ENCODE data around the gene BEAN1. TPM values are rescaled to one million over a fixed set of nuclear protein-coding genes. Genes with fewer than 3 reads are reported as not detected.

The BEAN1 gene
- total and polyA plus RNA-seq, 9 of the 15 experiments (the other 6 are each of a cell fraction or from before 2014, with no cell fraction given): not detected

DNA sequence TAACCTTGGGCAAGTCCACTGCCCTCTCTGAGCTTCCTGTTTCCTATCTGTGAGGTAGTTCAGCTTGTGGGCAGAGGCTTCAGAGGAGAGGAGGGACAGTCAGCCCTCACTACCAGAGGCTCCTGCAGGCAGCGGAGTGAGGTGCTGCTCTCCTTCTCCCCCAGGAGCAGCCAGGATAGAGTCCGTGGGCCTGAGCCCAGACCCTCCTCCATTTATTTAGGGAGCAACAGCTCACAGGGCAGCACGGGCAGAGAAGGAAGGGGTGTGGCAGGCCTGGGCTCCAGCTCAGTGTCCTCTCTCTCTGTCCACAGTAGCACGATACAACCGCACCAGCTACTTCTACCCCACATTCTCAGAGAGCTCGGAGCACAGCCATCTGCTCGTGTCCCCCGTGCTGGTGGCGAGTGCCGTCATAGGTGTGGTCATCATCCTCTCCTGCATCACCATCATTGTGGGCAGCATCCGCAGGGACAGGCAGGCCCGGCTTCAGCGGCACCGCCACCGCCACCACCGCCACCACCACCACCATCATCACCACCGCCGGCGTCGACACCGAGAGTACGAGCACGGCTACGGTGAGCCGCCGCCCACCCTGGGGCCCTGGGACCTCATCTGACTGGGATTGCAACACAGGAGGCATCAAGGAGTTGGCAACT lies 42.3 kb downstream of the BEAN1 start:
- TF ChIP-seq ATF7 (IDR thresholded peaks at IDR 0.05): no peak
- TF ChIP-seq, protein P1, sequence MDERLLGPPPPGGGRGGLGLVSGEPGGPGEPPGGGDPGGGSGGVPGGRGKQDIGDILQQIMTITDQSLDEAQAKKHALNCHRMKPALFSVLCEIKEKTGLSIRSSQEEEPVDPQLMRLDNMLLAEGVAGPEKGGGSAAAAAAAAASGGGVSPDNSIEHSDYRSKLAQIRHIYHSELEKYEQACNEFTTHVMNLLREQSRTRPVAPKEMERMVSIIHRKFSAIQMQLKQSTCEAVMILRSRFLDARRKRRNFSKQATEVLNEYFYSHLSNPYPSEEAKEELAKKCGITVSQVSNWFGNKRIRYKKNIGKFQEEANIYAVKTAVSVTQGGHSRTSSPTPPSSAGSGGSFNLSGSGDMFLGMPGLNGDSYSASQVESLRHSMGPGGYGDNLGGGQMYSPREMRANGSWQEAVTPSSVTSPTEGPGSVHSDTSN (CRISPR knock-in tag; IDR thresholded peaks at IDR 0.05; ENCODE audit: low read depth): no peak
- TF ChIP-seq, protein P1 (tag; conservative IDR thresholded peaks at IDR 0.05; ENCODE audit: low read depth): no peak
- TF ChIP-seq, protein P2, sequence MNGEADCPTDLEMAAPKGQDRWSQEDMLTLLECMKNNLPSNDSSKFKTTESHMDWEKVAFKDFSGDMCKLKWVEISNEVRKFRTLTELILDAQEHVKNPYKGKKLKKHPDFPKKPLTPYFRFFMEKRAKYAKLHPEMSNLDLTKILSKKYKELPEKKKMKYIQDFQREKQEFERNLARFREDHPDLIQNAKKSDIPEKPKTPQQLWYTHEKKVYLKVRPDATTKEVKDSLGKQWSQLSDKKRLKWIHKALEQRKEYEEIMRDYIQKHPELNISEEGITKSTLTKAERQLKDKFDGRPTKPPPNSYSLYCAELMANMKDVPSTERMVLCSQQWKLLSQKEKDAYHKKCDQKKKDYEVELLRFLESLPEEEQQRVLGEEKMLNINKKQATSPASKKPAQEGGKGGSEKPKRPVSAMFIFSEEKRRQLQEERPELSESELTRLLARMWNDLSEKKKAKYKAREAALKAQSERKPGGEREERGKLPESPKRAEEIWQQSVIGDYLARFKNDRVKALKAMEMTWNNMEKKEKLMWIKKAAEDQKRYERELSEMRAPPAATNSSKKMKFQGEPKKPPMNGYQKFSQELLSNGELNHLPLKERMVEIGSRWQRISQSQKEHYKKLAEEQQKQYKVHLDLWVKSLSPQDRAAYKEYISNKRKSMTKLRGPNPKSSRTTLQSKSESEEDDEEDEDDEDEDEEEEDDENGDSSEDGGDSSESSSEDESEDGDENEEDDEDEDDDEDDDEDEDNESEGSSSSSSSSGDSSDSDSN (IDR thresholded peaks at IDR 0.05; ENCODE audit: borderline replicate concordance in 1 of 2, low read depth in 2 of 2, low read length in 2 of 2): no peak
- TF ChIP-seq, protein P3, sequence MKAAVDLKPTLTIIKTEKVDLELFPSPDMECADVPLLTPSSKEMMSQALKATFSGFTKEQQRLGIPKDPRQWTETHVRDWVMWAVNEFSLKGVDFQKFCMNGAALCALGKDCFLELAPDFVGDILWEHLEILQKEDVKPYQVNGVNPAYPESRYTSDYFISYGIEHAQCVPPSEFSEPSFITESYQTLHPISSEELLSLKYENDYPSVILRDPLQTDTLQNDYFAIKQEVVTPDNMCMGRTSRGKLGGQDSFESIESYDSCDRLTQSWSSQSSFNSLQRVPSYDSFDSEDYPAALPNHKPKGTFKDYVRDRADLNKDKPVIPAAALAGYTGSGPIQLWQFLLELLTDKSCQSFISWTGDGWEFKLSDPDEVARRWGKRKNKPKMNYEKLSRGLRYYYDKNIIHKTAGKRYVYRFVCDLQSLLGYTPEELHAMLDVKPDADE (conservative IDR thresholded peaks at IDR 0.05; ENCODE audit: control insufficient read depth, low read depth, low read length): no peak
- peak; percentile 33 for TF ChIP-seq ZFP36 (IDR thresholded peaks at IDR 0.05; ENCODE audit: low read depth, low read length, partially characterized antibody)
- no peak for TF ChIP-seq RBM34 (IDR thresholded peaks at IDR 0.05; ENCODE audit: borderline replicate concordance, insufficient read depth, low read length)
- WGBS (ENCODE audit: insufficient coverage, low coverage, missing lambda C conversion rate): under 1% methylated on average over 25 of the region's 26 CpGs

More for the DNA sequence above, 42.3 kb downstream of the BEAN1 start:
- DNase-seq (ENCODE audit: extremely low read depth in 1 of 4, low spot score in 3 of 4) (no peak), ATAC-seq (no peak), FAIRE-seq (no peak)
- no peaks in the 10 kb centered on the region for H3K79me2 ChIP-seq (ENCODE audit: control insufficient read depth, insufficient read depth, low read length)
- ChIA-PET POLR2A (interaction anchor here (0.6 kb wide), 1 partner anchor 19 kb away, joined by 3 read pairs; no protein-coding TSS in a partner anchor), CTCF (ENCODE audit: low intra/inter-chr PET ratio) (no interaction called here)
- H3K27me3 ChIP-seq (ENCODE audit: control insufficient read depth in 2 of 2, insufficient read depth in 2 of 2, low read length in 2 of 2): peaks cover 40 to 47% of the 10 kb centered on the region in 2 experiments
- no peak overlapping the region for H3K9ac ChIP-seq (ENCODE audit: insufficient read depth in 1 of 2, low read depth in 2 of 2, low read length in 2 of 2)
- no peak overlapping the region for H3K27ac ChIP-seq (ENCODE audit: extremely low read depth, low read depth, low read length)
- no peaks in the 10 kb centered on the region for H3K9me3 ChIP-seq (replicated peaks; ENCODE audit: control insufficient read depth, insufficient read depth, low read depth, low read length)
- intact Hi-C loops (cut with micrococcal nuclease): no loop called here
- H2AFZ ChIP-seq (ENCODE audit: low read depth, low read length): no peak overlapping the region
- in situ Hi-C loops (cut with MboI): no loop called here
- no peaks in the 10 kb centered on the region for H3K9me1 ChIP-seq (ENCODE audit: control insufficient read depth, insufficient read depth, low read length)
- no TSS peak for BruUV-seq (replicated peaks)
- H3K4me1 ChIP-seq (replicated peaks in 1 of 2; ENCODE audit: control insufficient read depth in 2 of 2, insufficient read depth in 2 of 2, low read length in 2 of 2): peaks cover 0 to 11% of the 10 kb centered on the region in 2 experiments; a peak in 2 of 5 replicates
- H3K4me2 ChIP-seq (ENCODE audit: insufficient read depth, low read length): no peak overlapping the region
- H3K4me3 ChIP-seq: no peak overlapping the region
- peaks cover 16% of the 10 kb centered on the region; the same call in 1 of the 2 replicates for H4K20me1 ChIP-seq (replicated peaks; ENCODE audit: control insufficient read depth, insufficient read depth, low read length)
- no peaks in the 10 kb centered on the region for H3K36me3 ChIP-seq (ENCODE audit: control insufficient read depth, insufficient read depth, low read length)

All from K562 (cell line).